RWPE1 (cell line): Measurements from ENCODE around the gene ULBP1.

Source experiments
- CTCF ChIA-PET: fragments of 350-600 bp; sonication (Branson Sonifier 250); formaldehyde crosslinking; extraction: SDS; loops from one replicate; lab custom pipeline; 2021; lab: Yijun Ruan, JAX
- POLR2A ChIA-PET: fragments of 400-600 bp; formaldehyde crosslinking; extraction: SDS; loops from one replicate; lab custom pipeline; 2020; ENCODE audit warnings: antibody characterized with exemption; ENCODE audit not compliant: low non-redundant PET; lab: Yijun Ruan, JAX
- DNase-seq: peaks from one replicate; pipeline ENCODE4 v3.0.0; 2012; ENCODE audit warnings: low spot score
- H3K27ac ChIP-seq: fragments of 450-650 bp; 2 replicates; pipeline ENCODE4 v1.5.1; 2017
- CTCF ChIP-seq: fragments of 450-650 bp; conservative IDR thresholded peaks from 2 replicates; pipeline ENCODE4 v1.5.1; 2017; ENCODE audit warnings: low read depth, mild to moderate bottlenecking

Gene ULBP1

GRCh38 chr6:149978610-149979009 is 14.9 kb downstream of the ULBP1 start:
- ChIA-PET POLR2A (no interaction called here), CTCF (no interaction called here)
- no peak for DNase-seq
- TF ChIP-seq CTCF, result no peak
- no peak overlapping the region for H3K27ac ChIP-seq

GRCh38 chr6:149979293-149979692 is 15.6 kb downstream of the ULBP1 start:
- TF ChIP-seq CTCF, result no peak
- ChIA-PET CTCF (interaction anchor here (0.6 kb wide), 1 partner anchor 148 kb away, joined by 4 read pairs; no protein-coding TSS in a partner anchor), POLR2A (no interaction called here)
- DNase-seq, result no peak
- no peak overlapping the region for H3K27ac ChIP-seq

DNA sequence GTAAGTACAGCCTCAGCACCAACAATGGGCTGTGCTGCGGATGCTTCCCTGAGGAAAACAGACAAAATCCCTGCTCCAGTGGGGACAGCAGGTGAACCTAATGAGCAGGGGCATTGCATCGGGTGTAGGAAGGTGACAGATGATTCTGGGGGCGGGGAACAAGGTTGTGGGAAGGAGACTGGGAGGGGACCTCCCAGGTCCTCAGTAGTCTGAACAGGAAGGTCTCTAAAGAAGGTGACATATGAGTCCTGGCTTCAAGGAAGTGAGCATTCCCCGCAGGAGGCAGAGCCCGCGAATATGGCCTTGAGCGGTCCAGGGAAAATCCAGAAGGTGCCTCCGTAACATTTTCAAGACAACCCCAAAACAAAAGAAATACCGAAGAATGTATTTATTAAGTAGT is 19.4 kb downstream of the ULBP1 start:
- no peak overlapping the region for H3K27ac ChIP-seq
- CTCF ChIA-PET, result no interaction called here
- no peak for TF ChIP-seq CTCF
- DNase-seq, result no peak
- POLR2A ChIA-PET, result interaction anchor here (0.6 kb wide), 1 partner anchor 182 kb away, joined by 3 read pairs; no protein-coding TSS in a partner anchor

DNA sequence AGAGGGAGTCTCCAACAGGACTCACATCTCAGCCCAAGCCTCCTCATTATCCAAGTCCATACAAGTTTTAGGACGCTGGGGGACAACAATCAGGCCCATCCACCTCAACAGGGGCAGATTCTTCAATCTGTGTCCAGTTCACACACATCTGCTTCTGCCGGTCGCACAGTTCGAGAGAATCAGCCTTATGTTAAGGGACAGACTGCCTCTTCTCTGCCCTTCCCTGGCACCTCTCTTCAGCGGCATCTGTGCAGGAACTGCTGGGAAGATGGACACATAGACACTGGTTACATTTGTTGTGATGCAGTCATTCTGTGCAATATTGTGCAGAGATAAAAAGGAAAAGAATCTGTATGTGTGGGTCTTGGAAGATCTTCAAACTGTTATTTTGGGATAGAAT is 21.0 kb downstream of the ULBP1 start:
- no peak for TF ChIP-seq CTCF
- POLR2A ChIA-PET, result no interaction called here
- CTCF ChIA-PET, result interaction anchor here (0.7 kb wide), 1 partner anchor 180 kb away, joined by 3 read pairs; no protein-coding TSS in a partner anchor
- no peak for DNase-seq
- no peak overlapping the region for H3K27ac ChIP-seq

DNA sequence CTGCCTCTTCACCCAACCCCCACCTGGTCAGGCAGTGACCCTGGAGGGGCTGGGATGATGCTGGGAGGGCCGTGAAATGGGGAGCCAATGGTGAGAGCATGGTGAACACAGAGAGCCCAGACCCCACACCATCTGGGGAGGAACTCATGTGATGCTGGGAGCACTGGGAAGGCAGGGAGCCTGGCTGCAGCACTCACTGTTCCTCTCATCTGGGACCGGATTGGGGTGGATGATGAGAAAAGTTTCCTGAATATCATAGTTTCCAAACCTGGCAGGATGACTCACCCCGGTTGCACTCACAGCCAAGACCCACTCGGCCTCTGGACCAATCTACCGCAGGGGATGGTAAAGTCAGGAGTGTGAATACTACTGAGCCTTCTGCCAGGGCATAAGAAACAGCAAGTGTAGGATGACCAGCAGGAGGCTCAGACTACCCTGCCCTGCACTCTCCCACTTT is 21.8 kb downstream of the ULBP1 start:
- no peak for TF ChIP-seq CTCF
- CTCF ChIA-PET, result no interaction called here

GRCh38 chr6:149987602-149988107 is 23.9 kb downstream of the ULBP1 start:
- TF ChIP-seq CTCF, result no peak
- H3K27ac ChIP-seq, result no peak overlapping the region
- DNase-seq, result no peak
- CTCF ChIA-PET, result interaction anchor here (0.6 kb wide), 1 partner anchor 283 kb away, joined by 3 read pairs; no protein-coding TSS in a partner anchor
- POLR2A ChIA-PET, result no interaction called here

More for the DNA sequence above, 21.8 kb downstream of the ULBP1 start:
- POLR2A ChIA-PET, result no interaction called here
- no peak overlapping the region for H3K27ac ChIP-seq
- DNase-seq, result no peak
